ENCODE measurements around the gene RNF2. TPM values are rescaled to one million over a fixed set of nuclear protein-coding genes. Genes with fewer than 3 reads are reported as not detected.

The RNF2 gene
- total and polyA plus RNA-seq, 10 of the 15 experiments (the other 5 are each of a cell fraction or from before 2014, with no cell fraction given), result 4.8 to 36.3 (median 15.1) TPM

DNA sequence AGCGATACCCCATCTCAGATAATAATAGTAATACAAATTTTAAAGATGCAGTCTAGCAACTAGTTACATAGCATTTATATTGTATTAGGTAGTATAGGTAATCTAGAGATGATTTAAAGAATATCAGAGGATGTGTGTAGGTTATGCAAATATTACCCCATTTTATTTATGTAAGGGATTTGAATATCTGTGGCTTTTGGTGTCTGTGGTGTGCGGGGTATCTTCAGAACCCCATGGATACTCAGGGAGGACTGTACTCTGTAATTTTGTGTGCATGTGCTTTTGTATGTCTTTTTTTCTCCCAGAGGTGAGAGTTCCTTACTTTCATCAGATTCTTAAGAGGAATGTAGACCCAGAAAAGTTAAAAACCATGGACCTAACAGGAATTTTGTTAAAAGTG is 12.8 kb downstream of the RNF2 start:
- CTCF ChIA-PET, result interaction anchor here (2.0 kb wide), 1 partner anchor 112 kb away, joined by 5 read pairs; no protein-coding TSS in a partner anchor
- ATAC-seq, result peak; percentile 43; the same call in 2 of the 3 replicates
- RAD21 ChIA-PET (ENCODE audit: unreplicated experiment), result interaction anchor here (0.9 kb wide), 1 partner anchor 253 kb away, joined by 3 read pairs; no protein-coding TSS in a partner anchor
- POLR2A ChIA-PET, result interaction anchor here (0.6 to 0.9 kb wide), 2 partner anchors 305 to 1420 kb away, joined by 3 read pairs; no protein-coding TSS in a partner anchor
- intact Hi-C loops (cut with micrococcal nuclease; ENCODE audit: unreplicated experiment), result no loop called here
- Histone ChIP-seq H3K27me3 (replicated peaks in 1 of 2; ENCODE audit: control insufficient read depth in 2 of 2, insufficient read depth in 2 of 2, low read length in 1 of 2) (no peaks in the 10 kb centered on the region), H3K27ac (ENCODE audit: control insufficient read depth, insufficient read depth) (no peak overlapping the region), H3K4me1 (ENCODE audit: control insufficient read depth, insufficient read depth, low read length) (no peaks in the 10 kb centered on the region), H4K20me1 (ENCODE audit: control insufficient read depth, insufficient read depth) (no peaks in the 10 kb centered on the region), H3K4me2 (ENCODE audit: control insufficient read depth, insufficient read depth) (no peak overlapping the region), H2AFZ (ENCODE audit: control insufficient read depth, low read depth, low read length) (no peak overlapping the region), H3K36me3 (ENCODE audit: control insufficient read depth in 2 of 2, insufficient read depth in 2 of 2, low read length in 1 of 2) (peaks cover 0 to 3% of the 10 kb centered on the region in 2 experiments; a peak in 1 of 4 replicates), H3K9me3 (replicated peaks; ENCODE audit: control insufficient read depth, insufficient read depth, low read length) (no peaks in the 10 kb centered on the region; the same call in none of the 3 replicates), H3K79me2 (ENCODE audit: control insufficient read depth, insufficient read depth, low read length) (no peaks in the 10 kb centered on the region; the same call in none of the 2 replicates), H3K9ac (ENCODE audit: control insufficient read depth, insufficient read depth, low read length) (no peak overlapping the region), H3K4me3 (no peak overlapping the region)
- 50% methylated on average over 2 of the region's 2 CpGs for WGBS (ENCODE audit: insufficient coverage, insufficient replicate concordance, low lambda C conversion rate, missing lambda C conversion rate)
- BruUV-seq (replicated peaks), result no TSS peak
- no peak for FAIRE-seq
- SMC1A ChIA-PET (ENCODE audit: uncharacterized antibody, unreplicated experiment), result interaction anchor here (0.7 to 1.0 kb wide), 3 partner anchors 11 to 911 kb away, joined by 3 to 6 read pairs (median 5); no protein-coding TSS in a partner anchor
- in situ Hi-C loops (cut with MboI), result no loop called here
- TF ChIP-seq EZH2 (IDR thresholded peaks at IDR 0.05; ENCODE audit: borderline replicate concordance, control insufficient read depth, low read depth, low read length), result no peak
- TF ChIP-seq RUNX3 (IDR thresholded peaks at IDR 0.05; ENCODE audit: low read length), result 0 out of 2 replicates have a peak, but pooled peaks have one; percentile 22
- no peak for DNase-seq (ENCODE audit: low read depth, low spot score)

DNA sequence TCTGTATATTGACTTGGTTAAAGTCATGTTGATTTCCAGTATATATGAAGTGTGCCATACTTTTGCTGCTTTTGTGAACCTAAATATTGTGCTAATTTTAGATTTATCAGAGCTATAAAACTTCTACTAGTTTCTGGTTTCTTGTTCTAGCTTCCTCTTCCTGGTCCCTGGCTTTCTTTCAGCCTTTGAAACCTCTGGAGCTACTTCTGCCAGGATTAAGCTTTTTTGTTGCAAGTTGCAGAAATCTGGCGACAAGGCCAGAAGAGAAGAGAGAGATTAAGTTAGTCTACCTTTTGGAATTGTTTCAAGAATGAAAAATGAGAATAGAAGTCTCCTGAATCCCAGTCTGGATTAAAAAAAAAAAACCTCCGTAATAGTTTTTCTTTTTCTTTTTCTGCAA is 13.5 kb downstream of the RNF2 start:
- in situ Hi-C loops (cut with MboI) (no loop called here), intact Hi-C loops (cut with micrococcal nuclease; ENCODE audit: unreplicated experiment) (no loop called here)
- H3K4me1 ChIP-seq (ENCODE audit: control insufficient read depth, insufficient read depth, low read length), result no peaks in the 10 kb centered on the region
- SMC1A ChIA-PET (ENCODE audit: uncharacterized antibody, unreplicated experiment), result interaction anchor here (0.9 to 1.0 kb wide), 3 partner anchors 8 to 12 kb away, joined by 3 to 6 read pairs (median 5); no protein-coding TSS in a partner anchor
- H3K9me3 ChIP-seq (replicated peaks; ENCODE audit: control insufficient read depth, insufficient read depth, low read length), result no peaks in the 10 kb centered on the region; the same call in 1 of the 3 replicates
- RAD21 ChIA-PET (ENCODE audit: unreplicated experiment), result interaction anchor here (0.6 to 1.0 kb wide), 4 partner anchors 14 to 797 kb away, joined by 3 to 4 read pairs (median 3); partner anchors contain the start of gene RNF2
- WGBS (ENCODE audit: insufficient coverage, insufficient replicate concordance, low lambda C conversion rate, missing lambda C conversion rate), result 94% methylated on average over 2 of the region's 2 CpGs
- no peak overlapping the region for H3K9ac ChIP-seq (ENCODE audit: control insufficient read depth, insufficient read depth, low read length)
- CTCF ChIA-PET, result interaction anchor here (2.0 kb wide), 1 partner anchor 111 kb away, joined by 5 read pairs; no protein-coding TSS in a partner anchor
- POLR2A ChIA-PET, result interaction anchor here (0.7 to 1.5 kb wide), 3 partner anchors 10 to 306 kb away, joined by 3 read pairs; no protein-coding TSS in a partner anchor
- no peaks in the 10 kb centered on the region; the same call in none of the 2 replicates for H3K79me2 ChIP-seq (ENCODE audit: control insufficient read depth, insufficient read depth, low read length)
- H3K4me2 ChIP-seq (ENCODE audit: control insufficient read depth, insufficient read depth), result no peak overlapping the region
- H2AFZ ChIP-seq (ENCODE audit: control insufficient read depth, low read depth, low read length), result no peak overlapping the region
- no peak overlapping the region for H3K27ac ChIP-seq (ENCODE audit: control insufficient read depth, insufficient read depth)
- DNase-seq (ENCODE audit: low read depth, low spot score) (no peak), FAIRE-seq (no peak), ATAC-seq (no peak)
- H4K20me1 ChIP-seq (ENCODE audit: control insufficient read depth, insufficient read depth), result no peaks in the 10 kb centered on the region
- no peak overlapping the region for H3K4me3 ChIP-seq
- peaks cover 0 to 3% of the 10 kb centered on the region in 2 experiments; a peak in 1 of 4 replicates for H3K36me3 ChIP-seq (ENCODE audit: control insufficient read depth in 2 of 2, insufficient read depth in 2 of 2, low read length in 1 of 2)
- H3K27me3 ChIP-seq (replicated peaks in 1 of 2; ENCODE audit: control insufficient read depth in 2 of 2, insufficient read depth in 2 of 2, low read length in 1 of 2), result no peaks in the 10 kb centered on the region
- no TSS peak for BruUV-seq (replicated peaks)
- TF ChIP-seq BACH1 (IDR thresholded peaks at IDR 0.05; ENCODE audit: borderline replicate concordance) (no peak), POLR2AphosphoS2 (IDR thresholded peaks at IDR 0.05; ENCODE audit: low read depth, low read length) (no peak), SPI1 (IDR thresholded peaks at IDR 0.05; ENCODE audit: borderline replicate concordance, insufficient read depth, low read depth, low read length) (no peak), SUPT20H (IDR thresholded peaks at IDR 0.05; ENCODE audit: borderline replicate concordance, control insufficient read depth, low read depth, low read length) (no peak), NR2C1 (IDR thresholded peaks at IDR 0.05) (no peak), PKNOX1 (IDR thresholded peaks at IDR 0.05) (no peak)
- TF ChIP-seq, protein P1, sequence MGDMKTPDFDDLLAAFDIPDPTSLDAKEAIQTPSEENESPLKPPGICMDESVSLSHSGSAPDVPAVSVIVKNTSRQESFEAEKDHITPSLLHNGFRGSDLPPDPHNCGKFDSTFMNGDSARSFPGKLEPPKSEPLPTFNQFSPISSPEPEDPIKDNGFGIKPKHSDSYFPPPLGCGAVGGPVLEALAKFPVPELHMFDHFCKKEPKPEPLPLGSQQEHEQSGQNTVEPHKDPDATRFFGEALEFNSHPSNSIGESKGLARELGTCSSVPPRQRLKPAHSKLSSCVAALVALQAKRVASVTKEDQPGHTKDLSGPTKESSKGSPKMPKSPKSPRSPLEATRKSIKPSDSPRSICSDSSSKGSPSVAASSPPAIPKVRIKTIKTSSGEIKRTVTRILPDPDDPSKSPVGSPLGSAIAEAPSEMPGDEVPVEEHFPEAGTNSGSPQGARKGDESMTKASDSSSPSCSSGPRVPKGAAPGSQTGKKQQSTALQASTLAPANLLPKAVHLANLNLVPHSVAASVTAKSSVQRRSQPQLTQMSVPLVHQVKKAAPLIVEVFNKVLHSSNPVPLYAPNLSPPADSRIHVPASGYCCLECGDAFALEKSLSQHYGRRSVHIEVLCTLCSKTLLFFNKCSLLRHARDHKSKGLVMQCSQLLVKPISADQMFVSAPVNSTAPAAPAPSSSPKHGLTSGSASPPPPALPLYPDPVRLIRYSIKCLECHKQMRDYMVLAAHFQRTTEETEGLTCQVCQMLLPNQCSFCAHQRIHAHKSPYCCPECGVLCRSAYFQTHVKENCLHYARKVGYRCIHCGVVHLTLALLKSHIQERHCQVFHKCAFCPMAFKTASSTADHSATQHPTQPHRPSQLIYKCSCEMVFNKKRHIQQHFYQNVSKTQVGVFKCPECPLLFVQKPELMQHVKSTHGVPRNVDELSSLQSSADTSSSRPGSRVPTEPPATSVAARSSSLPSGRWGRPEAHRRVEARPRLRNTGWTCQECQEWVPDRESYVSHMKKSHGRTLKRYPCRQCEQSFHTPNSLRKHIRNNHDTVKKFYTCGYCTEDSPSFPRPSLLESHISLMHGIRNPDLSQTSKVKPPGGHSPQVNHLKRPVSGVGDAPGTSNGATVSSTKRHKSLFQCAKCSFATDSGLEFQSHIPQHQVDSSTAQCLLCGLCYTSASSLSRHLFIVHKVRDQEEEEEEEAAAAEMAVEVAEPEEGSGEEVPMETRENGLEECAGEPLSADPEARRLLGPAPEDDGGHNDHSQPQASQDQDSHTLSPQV (IDR thresholded peaks at IDR 0.05), result no peak

Data from GM12878 (cell line).